Peyer's patch (tissue), 4 donors: Measurements from ENCODE around the gene RCSD1.

ENCODE experiments used
- CTCF ChIP-seq, 6 experiments: fragments of 450-650 bp in 4 of 6; fragments of 200-600 bp in 2 of 6; sonication (generic) in 1 of 6; IDR thresholded peaks; one replicate each; pipeline ENCODE4 v1.5.1; 2017 to 2019; ENCODE audit warnings: antibody characterized with exemption in 6 of 6, mild to moderate bottlenecking in 3 of 6, moderate library complexity in 1 of 6
- POLR2A ChIP-seq, 2 donors: fragments of 450-650 bp; IDR thresholded peaks; one replicate each; pipeline ENCODE4 v1.5.1; 2017; ENCODE audit warnings: antibody characterized with exemption in 2 of 2, mild to moderate bottlenecking in 2 of 2, moderate library complexity in 2 of 2

GRCh38 chr1:167618366-167618765, 11.7 kb upstream of the RCSD1 start:
- TF ChIP-seq CTCF (IDR thresholded peaks at IDR 0.05) (no peak), POLR2A (IDR thresholded peaks at IDR 0.05) (no peak)
